Measurements from ENCODE around the gene KCNK2.

DNA sequence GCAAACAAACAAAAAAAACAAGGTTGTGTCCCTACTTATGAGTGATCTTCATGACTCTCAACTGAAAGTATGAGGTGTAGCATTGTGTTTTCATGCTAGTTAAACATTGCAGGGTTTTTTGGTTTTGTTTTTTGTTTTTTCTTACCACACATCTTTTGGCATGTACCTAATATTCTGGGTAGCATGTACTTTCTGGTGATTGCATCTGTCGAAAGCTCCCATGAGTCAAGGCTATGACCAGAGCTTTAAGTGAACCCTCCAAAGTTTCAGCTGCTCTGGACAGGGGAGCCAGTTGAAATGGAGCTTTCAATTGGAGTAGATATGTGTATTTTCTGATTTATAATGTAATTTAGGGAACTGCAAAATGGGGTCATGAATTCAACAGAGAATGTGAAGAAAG lies 115.5 kb downstream of the KCNK2 start:
- TF ChIP-seq, protein P1, sequence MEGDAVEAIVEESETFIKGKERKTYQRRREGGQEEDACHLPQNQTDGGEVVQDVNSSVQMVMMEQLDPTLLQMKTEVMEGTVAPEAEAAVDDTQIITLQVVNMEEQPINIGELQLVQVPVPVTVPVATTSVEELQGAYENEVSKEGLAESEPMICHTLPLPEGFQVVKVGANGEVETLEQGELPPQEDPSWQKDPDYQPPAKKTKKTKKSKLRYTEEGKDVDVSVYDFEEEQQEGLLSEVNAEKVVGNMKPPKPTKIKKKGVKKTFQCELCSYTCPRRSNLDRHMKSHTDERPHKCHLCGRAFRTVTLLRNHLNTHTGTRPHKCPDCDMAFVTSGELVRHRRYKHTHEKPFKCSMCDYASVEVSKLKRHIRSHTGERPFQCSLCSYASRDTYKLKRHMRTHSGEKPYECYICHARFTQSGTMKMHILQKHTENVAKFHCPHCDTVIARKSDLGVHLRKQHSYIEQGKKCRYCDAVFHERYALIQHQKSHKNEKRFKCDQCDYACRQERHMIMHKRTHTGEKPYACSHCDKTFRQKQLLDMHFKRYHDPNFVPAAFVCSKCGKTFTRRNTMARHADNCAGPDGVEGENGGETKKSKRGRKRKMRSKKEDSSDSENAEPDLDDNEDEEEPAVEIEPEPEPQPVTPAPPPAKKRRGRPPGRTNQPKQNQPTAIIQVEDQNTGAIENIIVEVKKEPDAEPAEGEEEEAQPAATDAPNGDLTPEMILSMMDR (IDR thresholded peaks at IDR 0.05), result no peak
- TF ChIP-seq POLR2A (IDR thresholded peaks at IDR 0.05), result no peak
